Skeletal muscle tissue (tissue), 4 donors: ENCODE measurements around the gene DRD3. TPM values are rescaled to one million over a fixed set of nuclear protein-coding genes. Genes with fewer than 3 reads are reported as not detected.

ENCODE experiments used
- H3K27ac ChIP-seq: one replicate; pipeline ENCODE4 v1.7.0; 2013; ENCODE audit warnings: mild to moderate bottlenecking, low read depth, low read length, inconsistent platforms
- H3K27me3 ChIP-seq, 3 donors: one replicate each; pipeline ENCODE4 v1.7.0; 2013; ENCODE audit warnings: low read length in 3 of 3; ENCODE audit not compliant: control insufficient read depth in 3 of 3, insufficient read depth in 3 of 3
- H3K36me3 ChIP-seq, 3 donors: one replicate each; pipeline ENCODE4 v1.7.0; 2013; ENCODE audit warnings: low read length in 3 of 3; ENCODE audit not compliant: control insufficient read depth in 3 of 3, insufficient read depth in 3 of 3
- H3K4me1 ChIP-seq, 3 donors: one replicate each; pipeline ENCODE4 v1.7.0; 2013; ENCODE audit warnings: low read length in 3 of 3, mild to moderate bottlenecking in 3 of 3; ENCODE audit not compliant: control insufficient read depth in 3 of 3, insufficient read depth in 3 of 3
- H3K4me3 ChIP-seq, 3 donors: one replicate each; pipeline ENCODE4 v1.7.0; 2013; ENCODE audit warnings: low read length in 3 of 3
- H3K9ac ChIP-seq, 3 donors: one replicate each; pipeline ENCODE4 v1.7.0; 2013; ENCODE audit warnings: low read length in 3 of 3, mild to moderate bottlenecking in 3 of 3, moderate library complexity in 2 of 3, low read depth in 1 of 3
- H3K9me3 ChIP-seq, 3 donors: one replicate each; pipeline ENCODE4 v1.7.0; 2013; ENCODE audit warnings: low read length in 3 of 3; ENCODE audit not compliant: control insufficient read depth in 3 of 3
- total RNA-seq: library from RNA; depleted of rRNA; stranded (reverse); fragments of >200 nt; gene quantifications from one replicate; pipeline ENCODE4 v1.2.3, GENCODE V29; 2014
- donor health status: Osteomylitis.

The DRD3 gene
- total RNA-seq, 1 donor from 2014 or later = not detected

DNA sequence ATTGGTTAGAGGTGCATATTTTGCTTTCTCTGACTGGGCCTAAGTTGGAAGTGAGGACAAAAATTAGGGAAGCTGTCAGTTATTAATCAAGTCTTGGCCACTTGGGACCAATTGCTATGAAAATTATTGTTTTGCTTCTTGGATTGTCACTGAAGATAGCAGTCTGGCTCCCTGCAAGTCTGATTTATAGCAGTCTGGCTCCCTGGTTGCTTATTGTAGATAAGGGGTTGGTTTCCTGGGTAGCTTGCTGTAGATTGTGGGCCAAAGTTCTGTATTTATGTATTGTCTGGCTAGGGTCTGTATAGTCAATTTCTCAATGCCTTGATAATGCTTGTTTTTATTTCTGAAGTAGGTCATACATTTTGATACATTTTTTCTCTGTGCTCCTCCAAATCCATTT lies 13.3 kb upstream of the DRD3 start:
- no peaks in the 10 kb centered on the region for H3K27me3 ChIP-seq

GRCh38 chr3:114186501-114186900 lies 7.6 kb upstream of the DRD3 start:
- no peak overlapping the region for H3K4me3 ChIP-seq
- H3K4me1 ChIP-seq = no peaks in the 10 kb centered on the region

More for the DNA sequence above, 13.3 kb upstream of the DRD3 start:
- Histone ChIP-seq H3K36me3 (no peaks in the 10 kb centered on the region), H3K27ac (no peak overlapping the region), H3K4me1 (no peaks in the 10 kb centered on the region), H3K9me3 (no peaks in the 10 kb centered on the region), H3K9ac (no peak overlapping the region), H3K4me3 (no peak overlapping the region)

GRCh38 chr3:114179575-114179974 lies 723 bp upstream of the DRD3 start:
- Histone ChIP-seq H3K27ac (no peak overlapping the region), H3K9me3 (no peaks in the 10 kb centered on the region), H3K4me3 (no peak overlapping the region), H3K9ac (no peak overlapping the region), H3K27me3 (no peaks in the 10 kb centered on the region), H3K4me1 (peaks cover 0 to 6% (median 0%) of the 10 kb centered on the region in 3 donors), H3K36me3 (no peaks in the 10 kb centered on the region)

More at GRCh38 chr3:114186501-114186900, 7.6 kb upstream of the DRD3 start:
- no peaks in the 10 kb centered on the region for H3K27me3 ChIP-seq
- peaks cover 0 to 3% (median 0%) of the 10 kb centered on the region in 3 donors for H3K9me3 ChIP-seq
- no peaks in the 10 kb centered on the region for H3K36me3 ChIP-seq
- H3K9ac ChIP-seq = no peak overlapping the region
- H3K27ac ChIP-seq = no peak overlapping the region

DNA sequence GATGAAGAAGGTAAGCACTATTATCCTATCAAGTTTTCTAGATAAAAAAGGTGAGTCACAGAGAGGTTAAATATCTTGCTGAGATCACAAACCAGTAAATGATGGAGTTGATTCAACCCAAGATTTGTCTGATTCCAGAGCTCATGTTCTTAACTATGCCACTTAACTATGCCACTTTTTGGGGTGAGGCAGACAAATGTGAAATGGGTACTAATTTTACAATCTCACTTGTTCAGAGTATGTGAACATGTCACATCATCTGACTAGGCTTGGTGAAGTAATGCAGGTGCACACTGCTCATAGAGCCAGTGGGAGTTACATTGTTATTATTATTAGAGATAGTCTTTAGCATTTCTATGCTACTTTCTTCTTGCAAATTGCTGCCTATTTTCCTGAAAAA lies 2.0 kb downstream of the DRD3 start:
- no peak overlapping the region for H3K27ac ChIP-seq
- no peak overlapping the region for H3K4me3 ChIP-seq
- no peaks in the 10 kb centered on the region for H3K27me3 ChIP-seq
- peaks cover 0 to 6% (median 0%) of the 10 kb centered on the region in 3 donors for H3K4me1 ChIP-seq
- no peak overlapping the region for H3K9ac ChIP-seq
- no peaks in the 10 kb centered on the region for H3K36me3 ChIP-seq
- H3K9me3 ChIP-seq = no peaks in the 10 kb centered on the region

DNA sequence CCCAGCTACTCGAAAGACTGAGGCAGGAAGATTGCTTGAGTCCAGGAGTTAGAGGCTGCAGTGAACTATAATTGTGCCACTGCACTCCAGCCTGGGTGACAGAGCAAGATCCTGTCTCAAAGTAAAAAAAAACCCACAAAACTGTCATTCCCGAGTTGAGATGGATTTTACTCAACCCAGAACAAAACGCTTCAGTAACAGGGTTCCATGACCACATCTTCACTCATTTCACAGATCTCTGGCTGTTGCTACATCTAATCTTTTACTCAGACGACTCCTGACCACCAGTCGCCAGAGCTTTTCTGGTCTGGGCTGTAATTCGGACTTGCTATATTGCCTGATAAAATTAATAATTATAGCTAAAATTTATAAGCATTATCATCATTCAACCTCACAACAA lies 2.4 kb downstream of the DRD3 start:
- no peak overlapping the region for H3K4me3 ChIP-seq
- H3K9ac ChIP-seq = no peak overlapping the region
- H3K9me3 ChIP-seq = no peaks in the 10 kb centered on the region
- no peak overlapping the region for H3K27ac ChIP-seq
- peaks cover 0 to 6% (median 0%) of the 10 kb centered on the region in 3 donors for H3K4me1 ChIP-seq
- no peaks in the 10 kb centered on the region for H3K36me3 ChIP-seq
- H3K27me3 ChIP-seq = no peaks in the 10 kb centered on the region

DNA sequence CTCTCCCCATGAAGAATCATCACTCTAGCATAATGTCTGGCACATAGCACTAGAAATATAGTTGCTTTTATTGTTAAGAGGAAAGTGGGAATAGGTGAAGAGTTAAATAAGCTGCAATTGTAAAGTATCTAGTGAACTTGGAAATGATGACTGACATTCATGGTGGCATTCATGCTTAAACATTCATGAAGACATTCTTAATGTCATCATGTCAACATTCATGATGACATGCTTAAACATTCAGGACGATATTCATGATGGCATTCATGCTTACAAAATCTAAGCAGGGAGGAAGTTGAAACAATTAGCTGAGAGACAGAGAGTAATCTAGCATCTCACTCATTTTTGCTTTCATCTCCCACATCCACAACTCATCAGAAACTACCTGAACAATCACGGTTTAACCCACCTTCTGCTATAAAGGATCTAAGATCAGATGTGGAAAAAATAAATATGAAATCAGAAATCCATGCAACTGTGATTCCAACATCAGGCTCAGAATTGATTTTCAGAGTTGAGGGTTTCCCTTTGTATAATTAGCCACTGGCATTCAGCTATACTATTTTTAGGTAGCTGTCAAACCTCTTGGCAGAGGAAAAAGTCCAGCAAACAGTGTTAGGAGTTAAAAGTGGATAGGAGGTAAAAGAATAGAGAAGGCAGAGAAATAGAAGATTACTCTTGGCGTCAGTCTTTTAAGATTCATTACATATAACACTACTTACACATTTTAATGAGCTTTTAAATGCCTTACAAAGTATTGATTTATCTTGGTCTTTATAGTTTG lies 3.5 kb downstream of the DRD3 start:
- Histone ChIP-seq H3K36me3 (no peaks in the 10 kb centered on the region), H3K27ac (no peak overlapping the region), H3K9ac (no peak overlapping the region), H3K4me3 (no peak overlapping the region), H3K4me1 (peaks cover 0 to 6% (median 0%) of the 10 kb centered on the region in 3 donors), H3K27me3 (no peaks in the 10 kb centered on the region), H3K9me3 (no peaks in the 10 kb centered on the region)

DNA sequence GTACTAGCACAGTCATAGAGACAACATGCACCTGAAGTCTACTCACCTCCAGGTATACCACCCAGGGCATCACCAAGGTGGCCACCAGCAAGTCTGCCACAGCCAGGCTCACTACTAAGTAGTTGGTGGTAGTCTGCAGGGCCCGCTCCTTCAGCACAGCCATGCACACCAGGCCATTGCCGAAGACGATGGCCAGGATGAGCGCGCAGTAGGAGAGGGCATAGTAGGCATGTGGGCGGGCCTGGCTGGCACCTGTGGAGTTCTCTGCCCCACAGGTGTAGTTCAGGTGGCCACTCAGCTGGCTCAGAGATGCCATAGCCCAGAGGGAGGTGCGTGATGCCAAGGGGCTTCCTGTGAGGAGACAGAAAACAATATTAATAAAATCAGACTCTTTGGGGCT lies 7.2 kb downstream of the DRD3 start:
- Histone ChIP-seq H3K4me3 (no peak overlapping the region), H3K9ac (no peak overlapping the region), H3K27me3 (no peaks in the 10 kb centered on the region), H3K27ac (no peak overlapping the region), H3K9me3 (no peaks in the 10 kb centered on the region), H3K36me3 (no peaks in the 10 kb centered on the region), H3K4me1 (peaks cover 0 to 6% (median 0%) of the 10 kb centered on the region in 3 donors)

DNA sequence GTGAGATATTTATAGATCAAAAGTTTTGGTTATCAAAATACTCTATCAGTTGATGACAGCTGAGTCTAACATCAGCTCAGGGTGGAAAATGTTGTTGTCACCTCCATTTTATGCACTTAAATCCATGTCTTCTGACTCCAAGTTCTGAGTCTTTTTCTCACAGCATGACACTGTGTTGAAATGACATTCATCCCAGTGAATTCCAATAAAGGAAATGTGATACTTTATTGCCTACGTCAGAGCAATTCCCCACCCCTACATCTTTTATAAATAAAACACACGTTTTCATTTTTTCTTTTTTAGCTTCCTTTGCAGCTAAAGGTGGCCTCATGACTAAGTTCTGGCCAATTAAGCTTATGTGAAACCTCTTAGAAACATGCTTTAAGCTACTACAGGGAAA lies 10.7 kb downstream of the DRD3 start:
- Histone ChIP-seq H3K9ac (no peak overlapping the region), H3K27me3 (no peaks in the 10 kb centered on the region), H3K9me3 (no peaks in the 10 kb centered on the region), H3K36me3 (no peaks in the 10 kb centered on the region), H3K4me1 (no peaks in the 10 kb centered on the region), H3K27ac (no peak overlapping the region), H3K4me3 (no peak overlapping the region)

- Histone ChIP-seq H3K27me3 (no peaks in the 10 kb centered on the region), H3K4me1 (peaks cover 4 to 5% (median 4%) of the 10 kb centered on the region in 3 donors), H3K4me3 (no peak overlapping the region), H3K36me3 (no peaks in the 10 kb centered on the region), H3K9me3 (no peaks in the 10 kb centered on the region), H3K9ac (no peak overlapping the region), H3K27ac (no peak overlapping the region)
These were observed 21.5 kb downstream of the DRD3 start for GRCh38 chr3:114157321-114157720.

DNA sequence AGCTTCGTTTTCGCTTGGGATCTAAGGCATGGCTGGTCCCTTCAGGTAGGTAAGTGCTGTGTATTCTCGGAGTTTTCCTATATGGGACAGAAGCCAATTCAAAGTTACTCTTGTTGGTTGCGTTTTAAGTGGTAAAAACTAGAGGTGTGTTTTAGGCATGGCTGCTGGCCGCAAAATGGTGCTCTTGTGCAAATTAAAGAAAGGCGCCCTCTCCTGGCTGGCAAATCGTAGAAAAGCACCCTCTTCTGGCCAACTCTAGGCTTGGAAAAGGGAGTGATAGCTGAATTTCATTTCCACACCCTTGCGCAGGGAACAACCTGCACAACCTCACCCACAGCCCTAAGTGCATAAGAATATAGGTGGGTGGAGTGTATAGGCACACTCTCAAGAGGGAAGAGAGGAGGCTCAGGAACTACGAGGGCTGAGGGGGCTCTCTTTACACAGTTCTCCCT lies 23.5 kb downstream of the DRD3 start:
- H3K27me3 ChIP-seq = no peaks in the 10 kb centered on the region
- no peak overlapping the region for H3K27ac ChIP-seq

More for the DNA sequence above, 23.5 kb downstream of the DRD3 start:
- H3K4me1 ChIP-seq = peaks cover 4 to 5% (median 4%) of the 10 kb centered on the region in 3 donors
- H3K36me3 ChIP-seq = no peaks in the 10 kb centered on the region
- H3K9ac ChIP-seq = no peak overlapping the region
- no peak overlapping the region for H3K4me3 ChIP-seq
- no peaks in the 10 kb centered on the region for H3K9me3 ChIP-seq
